Natural killer cell (primary cell): ENCODE measurements around the gene METTL17. TPM values are rescaled to one million over a fixed set of nuclear protein-coding genes. Genes with fewer than 3 reads are reported as not detected.

Source experiments
- ATAC-seq, 3 donors: fragments of 150-1000 bp in 2 of 3; fragments of 200-7000 bp in 1 of 3; cut with Tn5 transposase; 1 replicate in 1 of 3; 2 replicates in 2 of 3; pipeline ENCODE4 v1.10.0; 2021; ENCODE audit warnings: mild to moderate bottlenecking in 2 of 3, moderate library complexity in 2 of 3
- DNase-seq, 2 donors: peaks; one replicate each; pipeline versions ENCODE4 v3.0.0 to v3.0.0-alpha.2; 2013 to 2021; ENCODE audit warnings: mixed read lengths in 1 of 2
- H3K27ac ChIP-seq: one replicate; pipeline ENCODE4 v1.5.1; 2013; ENCODE audit warnings: mild to moderate bottlenecking, low read length
- H3K27me3 ChIP-seq: one replicate; pipeline ENCODE4 v1.6.1; 2013; ENCODE audit warnings: low read length; ENCODE audit not compliant: control insufficient read depth, insufficient read depth
- H3K36me3 ChIP-seq: one replicate; pipeline ENCODE4 v1.6.1; 2013; ENCODE audit warnings: low read length; ENCODE audit not compliant: control insufficient read depth, insufficient read depth
- H3K4me1 ChIP-seq: one replicate; pipeline ENCODE4 v1.6.1; 2013; ENCODE audit warnings: low read length; ENCODE audit not compliant: control insufficient read depth, insufficient read depth
- H3K4me3 ChIP-seq: one replicate; pipeline ENCODE4 v1.5.1; 2013; ENCODE audit warnings: low read length
- H3K9me3 ChIP-seq: one replicate; pipeline ENCODE4 v1.6.1; 2013; ENCODE audit warnings: low read length; ENCODE audit not compliant: control insufficient read depth, insufficient read depth
- H3K27ac Mint-ChIP-seq, 2 donors: one replicate each; pipeline ENCODE4 v1.8.0; 2022; ENCODE audit warnings: mild to moderate bottlenecking in 2 of 2, mixed read lengths in 2 of 2, moderate library complexity in 1 of 2
- H3K27me3 Mint-ChIP-seq, 2 donors: one replicate each; pipeline ENCODE4 v1.8.0; 2022; ENCODE audit warnings: low read depth in 2 of 2, mixed read lengths in 2 of 2
- H3K36me3 Mint-ChIP-seq: one replicate; pipeline ENCODE4 v1.8.0; 2022; ENCODE audit warnings: mixed read lengths
- H3K4me1 Mint-ChIP-seq, 2 donors: one replicate each; pipeline ENCODE4 v1.8.0; 2022; ENCODE audit warnings: mixed read lengths in 2 of 2
- H3K4me3 Mint-ChIP-seq: one replicate; pipeline ENCODE4 v1.8.0; 2022; ENCODE audit warnings: mild to moderate bottlenecking, moderate library complexity, mixed read lengths
- H3K9me3 Mint-ChIP-seq, 2 donors: one replicate each; pipeline ENCODE4 v1.8.0; 2022; ENCODE audit warnings: mixed read lengths in 2 of 2
- CTCF ChIP-seq: fragments of 200-600 bp; IDR thresholded peaks from one replicate; pipeline ENCODE4 v1.8.0; 2022; ENCODE audit warnings: antibody characterized with exemption
- WGBS: methylation state at CpG from one replicate; pipeline ENCODE4 v1.1.7; 2013; ENCODE audit warnings: missing lambda C conversion rate; ENCODE audit not compliant: insufficient coverage; 5-methylcytosine and 5-hydroxymethylcytosine counted together
- intact Hi-C: fragments of 100-400 bp; cut with micrococcal nuclease; formaldehyde crosslinking; loops from one replicate; pipeline ENCODE4 v1.14.2; 2022
- total RNA-seq, 4 donors: library from RNA; stranded (reverse); fragments of 120-200 nt in 1 of 4; gene quantifications; one replicate each; pipeline versions ENCODE4 v1.2.3 to v1.2.4, GENCODE V29; 2013 to 2022

METTL17 gene
- total RNA-seq, 3 donors from 2014 or later (not counting 1 experiment from before 2014, with no cell fraction given): 62.8 to 79.2 (median 74.1) TPM

GRCh38 chr14:21015312-21015711, 25.5 kb downstream of the METTL17 start:
- Mint-ChIP-seq H3K27me3 (peaks cover 14 to 18% of the 10 kb centered on the region in 2 donors), H3K36me3 (no peaks in the 10 kb centered on the region), H3K9me3 (no peaks in the 10 kb centered on the region), H3K4me3 (no peak overlapping the region), H3K27ac (no peak overlapping the region), H3K4me1 (no peaks in the 10 kb centered on the region)
- 94% methylated on average over 6 of the region's 6 CpGs for WGBS
- intact Hi-C loops: no loop called here
- no peak for TF ChIP-seq CTCF
- Histone ChIP-seq H3K27me3 (peaks cover 4% of the 10 kb centered on the region), H3K4me1 (no peaks in the 10 kb centered on the region), H3K36me3 (no peaks in the 10 kb centered on the region), H3K9me3 (no peaks in the 10 kb centered on the region), H3K4me3 (no peak overlapping the region), H3K27ac (no peak overlapping the region)
- ATAC-seq: no peak
- no peak for DNase-seq

GRCh38 chr14:21016413-21017190, 26.8 kb downstream of the METTL17 start:
- H3K36me3 ChIP-seq: no peaks in the 10 kb centered on the region
- 54% methylated on average over 8 of the region's 9 CpGs for WGBS
- no peaks in the 10 kb centered on the region for H3K36me3 Mint-ChIP-seq
- H3K9me3 ChIP-seq: no peaks in the 10 kb centered on the region
- no peak overlapping the region for H3K27ac ChIP-seq
- no peaks in the 10 kb centered on the region for H3K4me1 ChIP-seq
- no peak overlapping the region for H3K27ac Mint-ChIP-seq
- intact Hi-C loops: no loop called here
- ATAC-seq: no peak
- DNase-seq: no peak
- peaks cover 14 to 15% of the 10 kb centered on the region in 2 donors for H3K27me3 Mint-ChIP-seq
- no peak for TF ChIP-seq CTCF
- no peak overlapping the region for H3K4me3 Mint-ChIP-seq
- H3K4me1 Mint-ChIP-seq: no peaks in the 10 kb centered on the region
- H3K9me3 Mint-ChIP-seq: no peaks in the 10 kb centered on the region
- H3K27me3 ChIP-seq: peaks cover 4% of the 10 kb centered on the region
- H3K4me3 ChIP-seq: no peak overlapping the region

GRCh38 chr14:21017528-21018245, 27.9 kb downstream of the METTL17 start:
- H3K36me3 ChIP-seq: no peaks in the 10 kb centered on the region
- no peaks in the 10 kb centered on the region for H3K4me1 Mint-ChIP-seq
- no peak overlapping the region for H3K27ac ChIP-seq
- DNase-seq: no peak
- intact Hi-C loops: no loop called here
- no peak for TF ChIP-seq CTCF
- no peak overlapping the region for H3K4me3 ChIP-seq
- WGBS: 85% methylated on average over 28 of the region's 28 CpGs
- H3K36me3 Mint-ChIP-seq: no peaks in the 10 kb centered on the region
- no peaks in the 10 kb centered on the region for H3K9me3 ChIP-seq
- peaks cover 4 to 14% of the 10 kb centered on the region in 2 donors for H3K27me3 Mint-ChIP-seq
- no peak overlapping the region for H3K4me3 Mint-ChIP-seq
- H3K27me3 ChIP-seq: peaks cover 4% of the 10 kb centered on the region
- ATAC-seq: no peak
- no peaks in the 10 kb centered on the region for H3K9me3 Mint-ChIP-seq
- H3K27ac Mint-ChIP-seq: no peak overlapping the region
- no peaks in the 10 kb centered on the region for H3K4me1 ChIP-seq
